HG03064 (cell line): ENCODE data around the gene PARVA.

ENCODE experiments used
- ATAC-seq: cut with Tn5 transposase; IDR thresholded peaks from one replicate; pipeline ENCODE4 v1.9.1; 2021; ENCODE audit warnings: low read depth; ENCODE audit not compliant: unreplicated experiment

PARVA gene

DNA sequence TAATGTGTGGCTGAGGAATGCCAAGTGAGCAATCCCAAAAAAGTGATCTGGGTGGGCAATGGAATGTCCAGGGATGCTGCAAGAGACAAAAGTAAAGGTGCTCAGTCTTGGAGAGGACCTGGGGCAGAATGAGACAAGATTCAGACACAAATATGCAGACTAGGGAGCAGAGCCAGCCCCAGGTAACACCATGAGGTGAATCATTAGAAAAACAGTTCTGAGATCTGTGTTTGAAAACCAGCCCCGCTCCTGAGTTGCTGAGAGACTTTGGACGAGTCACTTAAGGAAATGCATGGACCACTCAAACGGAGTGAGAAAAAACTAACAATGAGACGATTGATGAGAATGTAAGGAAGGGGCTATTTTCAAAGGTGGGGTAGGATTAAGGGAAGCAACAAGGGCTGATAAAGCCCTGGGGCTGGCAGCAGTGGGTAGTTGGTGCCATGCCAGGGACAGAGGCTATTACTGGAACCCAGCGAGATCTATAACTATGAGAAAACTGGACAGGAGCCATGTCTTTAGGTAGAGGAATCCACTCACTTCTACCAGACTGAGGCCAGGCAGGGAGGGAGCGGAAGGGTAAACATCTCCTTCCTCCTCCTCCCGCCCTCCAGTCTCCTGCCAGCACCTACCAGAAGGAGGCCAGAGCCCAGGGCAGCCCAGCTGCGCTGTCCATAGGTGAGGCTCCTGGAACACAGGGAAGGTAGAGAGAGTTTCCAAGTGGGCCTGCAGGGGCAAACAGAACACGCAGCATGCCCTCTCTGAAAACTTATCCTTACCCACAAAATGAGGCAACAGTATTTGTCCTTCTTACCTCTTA, 166.4 kb downstream of the PARVA start:
- ATAC-seq, result no peak

DNA sequence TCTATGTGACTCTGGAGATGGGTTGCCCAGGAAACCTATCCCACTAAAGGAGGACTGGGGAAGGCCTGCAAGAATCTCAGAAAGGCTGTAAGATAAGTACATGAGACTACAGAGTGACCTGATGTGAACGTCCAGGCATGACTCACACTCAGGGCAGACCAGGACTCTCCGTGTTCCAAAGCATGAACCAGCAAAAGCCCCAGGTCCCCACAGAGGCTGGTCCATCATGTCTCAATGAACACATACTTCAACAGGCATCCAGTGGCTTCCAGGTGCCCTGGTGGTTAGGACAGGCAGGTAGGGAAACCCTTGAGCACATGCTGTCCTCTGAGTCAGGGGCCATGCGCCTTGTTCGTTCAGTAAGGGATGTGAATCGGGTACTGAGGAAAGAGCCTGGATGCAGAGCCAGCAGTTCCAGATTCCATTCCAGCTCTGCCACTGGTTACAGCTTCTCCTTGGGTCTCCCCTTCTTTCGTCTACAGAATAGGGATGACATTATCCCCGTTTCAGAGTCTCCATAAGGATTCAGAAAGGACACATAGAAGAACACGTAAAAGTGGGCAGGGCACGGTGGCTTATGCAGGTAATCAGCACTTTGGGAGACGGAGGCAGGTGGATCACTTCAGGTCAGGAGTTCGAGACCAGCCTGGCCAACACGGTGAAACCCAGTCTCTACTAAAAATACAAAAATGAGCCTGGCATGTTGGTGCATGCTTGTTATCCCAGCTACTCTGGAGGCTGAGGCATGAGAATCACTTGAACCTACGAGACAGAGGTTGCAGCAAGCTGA, 167.8 kb downstream of the PARVA start:
- no peak for ATAC-seq

DNA sequence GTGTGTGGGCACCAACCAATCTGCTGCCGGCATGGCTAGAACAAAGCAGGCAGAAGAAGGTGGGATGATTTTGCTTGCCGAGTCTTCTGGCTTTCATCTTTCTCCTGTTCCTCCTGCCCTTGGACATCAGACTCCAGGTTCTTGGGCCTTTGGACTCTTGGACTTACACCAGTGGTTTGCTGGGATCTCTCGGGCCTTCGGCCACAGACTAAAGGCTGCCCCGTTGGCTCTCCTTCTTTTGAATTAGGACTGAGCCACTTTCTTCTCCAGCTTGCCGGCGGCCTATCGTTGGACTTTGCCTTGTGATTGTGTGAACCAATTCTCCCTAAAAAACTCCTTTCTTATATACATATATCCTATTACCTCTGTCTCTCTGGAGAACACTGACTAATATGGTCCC, 168.8 kb downstream of the PARVA start:
- no peak for ATAC-seq

DNA sequence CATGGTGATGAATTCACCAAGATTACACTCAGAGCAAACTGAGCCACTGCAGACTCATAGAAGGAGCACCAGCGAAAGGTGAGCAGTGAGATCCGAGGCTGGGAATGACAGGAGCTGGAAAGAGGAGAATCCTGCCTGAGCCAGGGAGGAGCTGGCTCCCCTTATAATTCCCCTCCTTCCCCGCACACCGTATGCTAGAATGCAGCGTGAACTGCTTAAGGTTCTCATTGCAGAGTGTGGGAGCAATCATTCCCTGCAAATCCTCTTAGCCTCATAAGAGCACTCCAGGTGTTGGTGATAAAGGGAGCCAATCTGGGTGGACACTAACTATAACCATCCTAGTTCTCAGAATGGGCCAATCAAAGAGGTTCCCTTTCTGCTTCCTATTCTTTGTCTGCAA, 169.3 kb downstream of the PARVA start:
- ATAC-seq, result no peak

DNA sequence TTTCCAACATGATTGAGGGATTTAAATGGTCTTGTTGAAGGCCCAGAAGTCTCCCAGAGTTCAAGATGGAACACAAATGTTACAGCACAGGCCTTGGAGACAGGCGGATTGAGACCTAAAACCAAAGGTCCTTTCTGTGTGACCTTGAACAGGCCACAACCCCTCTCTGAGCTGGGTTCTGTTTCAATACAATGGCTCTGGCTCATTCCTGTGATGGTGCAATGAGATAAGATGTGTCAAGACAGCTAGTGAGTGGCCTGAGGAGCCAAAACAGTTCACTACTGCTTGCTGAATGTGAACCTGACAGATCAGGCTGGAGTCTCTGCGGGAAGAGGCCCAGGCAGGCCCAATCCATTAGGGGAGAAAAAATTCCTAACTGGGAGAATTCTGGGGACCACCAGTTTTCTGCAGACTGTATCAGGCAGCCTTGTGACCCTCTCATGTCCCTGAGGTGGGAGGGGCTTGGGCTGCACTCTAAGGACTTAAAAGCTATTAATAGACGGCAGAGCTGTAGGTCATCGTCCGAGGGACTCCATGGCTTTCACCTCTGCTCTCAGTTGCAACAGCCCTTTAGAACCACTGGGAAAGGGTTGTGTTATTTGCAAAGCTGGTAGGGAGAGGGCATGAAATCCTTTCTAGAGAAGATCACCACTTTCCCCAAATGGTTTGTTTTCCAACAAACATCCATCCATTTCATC, 170.7 kb downstream of the PARVA start:
- ATAC-seq, result no peak

DNA sequence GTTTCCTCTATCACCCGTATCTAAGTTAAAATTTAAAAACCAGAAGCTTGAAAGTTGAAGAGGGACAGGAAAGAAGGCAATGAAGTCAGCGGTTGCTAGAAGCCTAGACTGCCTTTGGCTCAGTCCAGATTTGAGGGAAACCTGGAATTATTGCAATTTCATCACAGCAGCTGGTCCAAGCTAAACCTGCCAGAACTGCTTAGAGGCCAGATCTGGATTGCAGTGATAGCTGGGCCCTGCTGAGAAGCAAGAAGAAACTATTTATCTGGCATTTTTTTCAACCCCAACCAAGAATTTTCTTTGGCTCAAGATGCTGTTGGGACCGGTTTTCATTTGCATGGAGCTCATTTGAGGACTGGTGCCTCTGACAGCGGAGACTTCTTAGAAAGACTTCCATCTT, 175.3 kb downstream of the PARVA start:
- no peak for ATAC-seq

DNA sequence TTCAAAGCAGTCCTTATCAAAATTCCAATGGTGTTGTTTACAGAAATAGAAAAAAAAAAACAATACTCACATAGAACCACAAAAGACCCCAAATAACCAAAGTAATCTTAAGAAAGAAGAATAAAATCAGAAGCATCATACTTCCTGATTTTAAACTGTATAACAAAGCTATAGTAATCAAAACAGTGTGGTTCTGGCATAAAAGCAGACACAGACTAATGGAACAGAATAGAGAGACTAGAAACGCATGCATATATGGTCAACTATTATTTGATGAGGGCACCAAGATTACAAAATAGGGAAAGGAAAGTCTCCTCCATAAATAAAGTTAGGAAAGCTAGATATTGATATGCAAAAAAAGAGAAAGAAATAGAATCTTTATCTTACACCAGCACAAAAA, 176.8 kb downstream of the PARVA start:
- no peak for ATAC-seq

DNA sequence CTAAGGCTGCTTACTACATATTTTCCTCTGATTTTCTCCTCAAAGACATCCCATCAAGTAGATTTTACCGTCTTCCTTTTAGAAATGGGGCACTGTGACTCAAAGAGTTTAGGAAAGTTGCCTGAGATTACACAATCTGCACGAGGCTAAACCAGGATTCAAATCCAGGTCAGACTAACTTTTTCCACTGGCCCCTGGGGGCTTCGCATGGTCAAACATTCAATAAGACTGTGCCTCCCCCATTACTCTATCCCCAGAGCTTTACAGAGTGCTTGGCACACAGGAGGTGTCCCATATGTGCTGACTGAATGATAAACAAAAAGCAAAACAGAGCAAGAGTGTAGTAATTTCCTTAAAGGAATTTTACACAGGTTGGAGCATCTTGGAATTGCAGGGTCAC, 178.8 kb downstream of the PARVA start:
- no peak for ATAC-seq

DNA sequence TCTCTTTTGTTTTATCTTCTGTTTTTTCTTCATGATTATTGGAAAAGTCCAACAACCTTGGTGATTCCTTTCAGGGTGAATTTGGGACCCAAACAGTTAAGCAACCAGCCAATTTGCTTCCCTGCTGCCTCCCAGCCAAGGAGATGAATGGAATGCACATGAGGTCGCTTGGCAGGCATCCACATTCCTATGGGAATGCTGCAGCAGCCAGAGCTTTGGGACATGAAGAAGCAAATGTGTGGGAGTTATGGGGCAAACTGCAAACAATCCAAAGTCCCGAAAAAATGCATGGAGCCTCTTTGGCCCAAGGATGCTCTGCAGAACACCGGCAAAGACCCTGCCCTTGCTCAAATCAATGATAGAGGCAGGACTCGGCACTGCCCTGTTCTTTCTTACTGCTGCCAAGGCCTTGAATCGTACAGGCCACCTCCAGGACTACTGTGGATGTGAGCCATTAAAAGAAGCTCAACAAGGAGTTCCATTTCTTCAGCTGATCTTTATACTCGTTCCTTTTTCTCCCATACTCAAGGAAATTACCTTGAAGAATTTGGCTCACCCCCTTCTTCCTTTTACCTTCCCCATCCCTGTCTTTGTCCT, 179.5 kb downstream of the PARVA start:
- ATAC-seq, result no peak

DNA sequence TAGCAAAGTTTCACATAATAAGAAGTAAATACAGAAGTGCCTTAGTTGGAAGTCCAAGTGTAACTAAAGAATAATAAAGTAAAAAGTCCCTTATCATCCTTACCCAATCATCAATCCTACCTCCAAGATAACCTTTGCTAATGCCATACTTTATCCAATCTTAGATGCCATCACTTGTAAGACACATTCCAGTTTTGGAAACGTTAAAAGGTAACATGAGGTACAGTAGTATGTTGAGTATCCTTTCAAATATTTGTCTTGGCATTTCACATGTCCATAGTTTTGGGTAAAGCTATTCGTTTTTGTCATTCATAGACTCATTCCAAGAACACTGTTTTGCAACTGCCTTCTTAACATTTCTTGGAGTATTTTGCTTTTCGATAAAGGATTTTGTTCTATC, 181.6 kb downstream of the PARVA start:
- no peak for ATAC-seq

DNA sequence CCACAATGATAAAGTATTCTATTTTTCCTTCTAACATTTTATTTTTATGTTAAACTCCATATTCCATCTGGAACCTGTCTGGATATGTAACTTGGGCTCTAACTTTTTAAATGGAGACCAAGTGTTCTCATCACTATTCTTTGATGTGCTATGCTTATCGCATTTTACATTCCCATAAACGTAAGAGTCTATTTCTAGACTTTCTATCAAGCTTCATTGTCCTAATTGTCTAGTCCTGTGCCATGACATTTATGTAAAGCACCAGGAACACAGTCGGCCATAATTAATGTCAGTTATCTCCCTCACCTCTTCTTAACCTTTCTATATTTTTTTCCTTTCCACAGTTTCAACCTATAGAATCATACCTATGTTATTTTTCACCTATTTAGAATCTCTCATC, 183.0 kb downstream of the PARVA start:
- ATAC-seq, result no peak

DNA sequence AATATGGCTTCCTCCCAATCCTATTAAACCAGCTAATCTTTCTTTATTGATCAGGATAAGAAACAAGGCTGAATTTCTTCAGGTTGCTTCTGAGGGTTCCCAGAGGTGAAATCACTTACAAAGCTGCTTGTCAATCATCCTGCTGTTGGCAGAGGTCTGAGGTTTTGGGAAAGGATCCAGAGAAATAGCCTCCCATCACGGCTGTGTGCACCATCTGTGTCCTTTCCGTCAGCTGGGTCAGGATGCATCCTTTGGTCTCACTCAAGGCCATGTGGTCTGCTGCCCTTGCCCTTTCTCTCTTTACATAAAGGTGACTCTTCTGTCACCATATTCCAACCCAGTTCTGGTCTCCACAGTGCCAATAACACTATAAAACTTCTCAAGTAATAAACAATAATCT, 183.5 kb downstream of the PARVA start:
- ATAC-seq, result no peak

DNA sequence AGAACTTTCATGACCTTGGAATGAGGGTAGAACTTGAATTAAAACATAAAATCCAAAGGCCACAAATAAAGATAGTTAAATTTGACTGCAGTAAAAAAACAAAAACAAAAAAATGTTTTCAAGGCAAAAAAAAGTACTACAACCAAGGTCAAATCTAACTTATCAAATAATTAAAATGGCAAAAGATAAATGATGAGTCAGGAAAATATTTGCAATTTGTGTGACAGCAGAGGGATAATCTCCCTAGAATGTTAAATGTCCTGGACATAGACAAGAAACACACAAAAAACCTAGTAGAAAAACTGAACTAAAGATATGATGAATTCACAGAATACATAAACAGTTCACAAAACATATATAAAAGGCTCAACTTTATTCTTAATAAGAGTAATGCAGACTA, 186.6 kb downstream of the PARVA start:
- ATAC-seq, result no peak

DNA sequence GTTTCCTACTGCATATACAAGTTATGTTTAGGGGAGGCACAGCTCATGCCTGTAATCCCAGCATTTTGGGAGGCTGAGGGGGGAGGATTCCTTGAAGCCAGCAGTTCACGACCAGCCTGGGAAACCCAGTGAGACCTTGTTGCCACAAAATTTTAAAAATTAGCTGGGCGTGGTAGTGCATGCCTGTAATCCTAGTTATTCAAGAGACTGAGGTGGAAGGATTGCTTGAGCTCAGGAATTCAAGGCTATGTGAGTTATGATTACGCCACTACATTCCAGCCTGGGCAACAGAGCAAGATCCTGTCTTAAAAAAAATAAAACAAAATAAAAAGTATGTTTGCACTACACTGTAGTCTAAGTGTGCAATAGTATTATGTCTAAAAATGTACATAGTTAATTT, 188.0 kb downstream of the PARVA start:
- ATAC-seq, result no peak

DNA sequence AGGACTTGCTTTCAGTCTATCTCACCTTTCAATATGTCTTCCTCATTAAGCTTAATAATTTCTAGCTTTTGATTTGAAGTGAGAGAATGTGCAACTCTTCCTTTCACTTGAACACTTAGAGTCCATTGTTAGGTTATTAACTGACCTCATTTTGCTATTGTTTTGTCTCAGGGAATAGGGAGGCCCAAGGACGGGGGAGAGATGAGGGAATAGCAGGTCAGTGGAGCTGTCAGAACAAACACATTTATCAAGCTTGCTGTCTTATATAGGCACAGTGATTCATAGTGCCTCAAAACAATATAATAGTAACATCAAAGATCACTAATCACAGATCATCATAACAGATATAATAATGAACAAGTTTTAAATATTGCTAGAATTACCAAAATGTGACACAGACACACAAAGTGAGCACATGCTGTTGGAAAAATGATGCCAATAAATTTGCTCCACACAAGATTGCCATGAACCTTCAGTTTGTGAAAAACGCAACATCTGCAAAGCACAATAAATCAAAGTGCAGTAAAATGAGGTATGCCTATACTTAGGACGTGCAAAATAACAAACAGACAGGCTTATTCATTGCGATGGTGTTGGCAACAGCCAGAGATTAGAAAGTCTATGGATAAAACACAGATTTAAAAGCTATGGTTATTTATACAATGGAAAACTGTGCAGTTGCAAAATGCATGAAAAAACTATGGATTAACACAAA, 190.5 kb downstream of the PARVA start:
- no peak for ATAC-seq

DNA sequence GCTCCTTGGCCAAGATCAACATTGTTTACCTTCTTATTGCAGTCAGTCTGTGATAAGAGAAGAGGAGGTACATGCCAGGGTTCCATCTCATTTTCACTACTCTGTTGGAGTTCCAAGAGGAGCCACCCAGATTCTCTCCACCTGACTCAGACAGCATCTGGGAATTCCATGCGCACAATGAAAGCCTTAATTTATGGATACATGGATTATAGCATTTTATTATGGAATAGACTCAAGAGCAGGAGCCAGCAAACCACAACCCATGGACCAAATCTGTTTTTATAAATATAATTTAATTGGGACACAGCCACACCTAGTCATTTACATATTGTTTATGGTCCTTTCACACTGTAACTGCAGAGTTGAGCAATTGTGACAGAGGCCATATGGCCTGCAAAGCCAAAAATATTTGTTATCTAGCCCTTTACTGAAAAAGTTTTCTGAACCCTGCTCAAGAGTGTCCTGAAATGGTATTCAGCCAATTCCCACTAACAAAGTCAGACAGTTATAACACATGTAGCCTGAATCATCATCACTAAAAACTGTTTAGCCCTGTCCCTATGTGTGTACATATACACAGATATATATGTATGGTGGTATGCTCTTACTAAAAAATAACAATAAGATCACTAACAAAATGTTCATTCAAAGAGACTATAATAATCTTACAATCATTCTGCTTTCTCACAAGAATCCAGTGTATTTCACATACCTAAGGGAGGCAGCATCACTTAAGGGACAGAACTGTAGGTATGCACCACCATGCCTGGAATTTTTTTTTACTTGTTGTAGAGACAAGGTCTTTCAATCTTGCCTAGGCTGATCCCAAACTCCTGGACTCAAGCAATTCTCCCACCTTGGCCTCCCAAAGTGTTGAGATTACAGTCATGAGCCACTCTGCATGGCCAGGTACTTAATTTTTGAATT, 192.4 kb downstream of the PARVA start:
- no peak for ATAC-seq

DNA sequence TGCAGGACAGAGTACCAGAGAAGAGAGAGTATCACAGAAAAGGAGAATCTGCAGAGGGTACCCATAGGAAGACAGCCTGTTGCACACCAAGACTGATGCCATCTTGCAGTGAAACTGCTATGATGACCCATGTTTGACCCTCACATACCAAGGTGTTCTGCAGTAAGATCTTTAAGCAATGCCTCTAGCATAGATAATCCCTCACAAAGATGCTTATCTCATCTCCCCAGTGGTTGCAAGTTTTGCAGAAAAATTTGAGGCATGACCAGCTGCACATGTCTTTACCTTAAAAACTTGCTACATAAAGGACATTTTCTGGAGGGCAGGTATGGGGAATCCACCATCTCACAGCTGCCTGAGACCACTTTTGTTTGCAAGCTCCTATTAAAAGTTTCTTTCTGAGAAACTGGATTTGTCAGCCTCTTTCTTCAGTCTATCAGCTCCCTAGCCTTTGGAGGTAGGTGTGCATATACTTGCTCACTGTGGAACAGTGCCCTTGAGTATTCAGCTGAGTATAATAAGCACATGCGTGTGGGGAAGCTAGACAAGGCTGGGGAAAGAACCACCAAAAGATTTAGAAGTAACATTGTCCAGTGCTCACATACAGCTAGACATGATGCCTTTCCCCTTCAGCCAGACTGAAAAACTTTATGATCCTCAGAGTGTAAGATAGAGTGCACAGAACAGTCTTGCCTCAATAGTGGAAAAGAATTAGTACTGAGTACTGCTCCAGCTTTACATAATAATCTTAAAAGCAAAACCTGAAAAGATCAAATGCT, 196.5 kb downstream of the PARVA start:
- ATAC-seq, result no peak

DNA sequence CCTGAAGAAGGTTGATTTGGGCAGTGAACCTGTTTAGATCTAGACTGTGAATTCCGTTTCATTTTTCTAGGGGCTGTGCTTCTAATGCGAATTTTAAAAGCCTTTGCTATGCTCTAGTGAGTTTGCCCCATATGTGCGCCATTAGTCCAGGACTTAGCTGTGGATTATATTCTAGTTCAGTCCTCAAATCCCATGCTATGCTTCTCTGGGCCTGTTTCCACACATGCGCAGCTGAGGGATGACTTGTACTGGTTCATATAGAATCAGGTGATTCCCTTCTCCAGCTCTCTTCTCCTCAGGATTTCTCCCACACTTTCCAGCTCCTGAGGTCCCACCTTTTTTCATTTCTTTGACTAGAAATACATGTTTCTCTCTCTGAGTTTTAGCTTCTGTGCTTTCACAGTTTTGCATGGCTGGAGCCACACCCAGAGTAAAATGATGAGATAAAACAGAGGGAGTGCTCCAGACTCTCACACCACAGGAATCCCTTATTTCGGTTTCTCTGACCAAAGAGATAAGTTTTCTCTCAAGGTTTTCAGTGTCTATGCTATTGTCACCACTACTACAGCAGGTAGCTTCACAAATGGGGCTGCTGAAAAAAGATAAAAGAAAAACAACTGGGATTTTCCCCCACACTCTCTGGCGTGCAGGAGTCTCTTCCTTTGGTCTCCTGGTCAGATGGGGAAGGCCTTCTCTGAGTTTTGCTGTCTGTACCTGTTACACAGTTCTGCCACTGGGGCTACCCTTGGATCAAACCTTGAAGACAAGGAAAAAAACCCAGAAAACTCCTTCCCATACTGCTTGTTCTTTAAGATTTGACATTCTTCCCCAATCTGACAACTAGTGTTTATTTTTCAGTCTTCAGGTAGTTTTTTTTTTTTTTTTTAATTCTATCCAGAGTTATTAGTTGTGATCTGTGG, 200.6 kb downstream of the PARVA start:
- ATAC-seq, result no peak
